BLaER1 (cell line): ENCODE measurements around the gene UGT2A1.

Source experiments
- H3K27ac ChIP-seq: shearing (Covaris generic); formaldehyde crosslinking; 2 replicates; pipeline ENCODE4 v1.8.1; 2022
- H3K27me3 ChIP-seq: shearing (Covaris generic); formaldehyde crosslinking; 2 replicates; pipeline ENCODE4 v1.8.1; 2022
- H3K36me3 ChIP-seq: shearing (Covaris generic); formaldehyde crosslinking; 2 replicates; pipeline ENCODE4 v1.8.1; 2022
- H3K4me1 ChIP-seq: shearing (Covaris generic); formaldehyde crosslinking; 2 replicates; pipeline ENCODE4 v1.8.1; 2022
- H3K4me2 ChIP-seq: shearing (Covaris generic); formaldehyde crosslinking; 2 replicates; pipeline ENCODE4 v1.8.1; 2022
- H3K4me3 ChIP-seq: shearing (Covaris generic); formaldehyde crosslinking; 2 replicates; pipeline ENCODE4 v1.8.1; 2022
- H3K9ac ChIP-seq: shearing (Covaris generic); formaldehyde crosslinking; 2 replicates; pipeline ENCODE4 v1.8.1; 2022
- H3K9me3 ChIP-seq: shearing (Covaris generic); formaldehyde crosslinking; 2 replicates; pipeline ENCODE4 v1.8.1; 2022
- H4K20me1 ChIP-seq: shearing (Covaris generic); formaldehyde crosslinking; 2 replicates; pipeline ENCODE4 v1.8.1; 2022
- Cebpa-rat ChIP-seq: shearing (Covaris generic); IDR thresholded peaks from 2 replicates; pipeline ENCODE4 v1.8.1; 2022

Gene UGT2A1

DNA sequence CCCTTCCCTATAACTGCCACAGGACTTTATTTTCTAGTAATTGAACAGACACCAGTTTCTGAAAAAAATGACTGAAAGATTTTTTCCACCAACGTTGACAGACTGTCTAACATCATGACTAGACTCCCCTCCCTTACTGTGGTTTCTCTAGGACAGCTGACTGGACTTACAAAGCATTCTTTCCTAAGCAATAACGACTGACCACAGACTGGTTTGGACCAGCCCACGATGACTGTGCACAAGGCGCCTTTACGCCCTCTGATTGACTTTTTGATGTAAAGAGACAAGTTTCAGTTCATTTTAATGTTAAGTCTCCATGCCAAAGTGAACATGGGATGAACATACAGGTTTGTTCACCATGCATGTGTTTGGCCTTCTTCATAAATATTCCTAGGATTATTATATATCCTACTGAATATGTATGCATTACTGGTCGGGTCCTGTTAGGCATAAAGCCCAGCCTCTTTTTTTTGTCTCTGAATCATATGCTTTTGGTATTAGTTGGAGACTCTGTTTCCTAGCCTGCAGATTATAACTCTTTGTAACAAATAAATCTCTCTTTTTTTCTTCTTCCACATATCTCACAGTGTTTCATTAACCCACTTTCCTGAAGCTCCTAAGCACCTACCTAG, 106.8 kb downstream of the UGT2A1 start:
- Histone ChIP-seq H3K4me3 (no peak overlapping the region), H3K4me1 (no peaks in the 10 kb centered on the region), H3K36me3 (no peaks in the 10 kb centered on the region), H3K9me3 (no peaks in the 10 kb centered on the region), H4K20me1 (no peaks in the 10 kb centered on the region), H3K4me2 (no peak overlapping the region), H3K9ac (no peak overlapping the region), H3K27ac (no peak overlapping the region), H3K27me3 (no peaks in the 10 kb centered on the region)
- no peak for TF ChIP-seq Cebpa-rat
